ENCODE data around the gene CTXN1. TPM values are rescaled to one million over a fixed set of nuclear protein-coding genes. Genes with fewer than 3 reads are reported as not detected.

Gene CTXN1
- total and polyA plus RNA-seq, 2 donors (not counting 3 experiments of a cell fraction or from before 2014, with no cell fraction given) = 16.0 to 27.6 TPM

DNA sequence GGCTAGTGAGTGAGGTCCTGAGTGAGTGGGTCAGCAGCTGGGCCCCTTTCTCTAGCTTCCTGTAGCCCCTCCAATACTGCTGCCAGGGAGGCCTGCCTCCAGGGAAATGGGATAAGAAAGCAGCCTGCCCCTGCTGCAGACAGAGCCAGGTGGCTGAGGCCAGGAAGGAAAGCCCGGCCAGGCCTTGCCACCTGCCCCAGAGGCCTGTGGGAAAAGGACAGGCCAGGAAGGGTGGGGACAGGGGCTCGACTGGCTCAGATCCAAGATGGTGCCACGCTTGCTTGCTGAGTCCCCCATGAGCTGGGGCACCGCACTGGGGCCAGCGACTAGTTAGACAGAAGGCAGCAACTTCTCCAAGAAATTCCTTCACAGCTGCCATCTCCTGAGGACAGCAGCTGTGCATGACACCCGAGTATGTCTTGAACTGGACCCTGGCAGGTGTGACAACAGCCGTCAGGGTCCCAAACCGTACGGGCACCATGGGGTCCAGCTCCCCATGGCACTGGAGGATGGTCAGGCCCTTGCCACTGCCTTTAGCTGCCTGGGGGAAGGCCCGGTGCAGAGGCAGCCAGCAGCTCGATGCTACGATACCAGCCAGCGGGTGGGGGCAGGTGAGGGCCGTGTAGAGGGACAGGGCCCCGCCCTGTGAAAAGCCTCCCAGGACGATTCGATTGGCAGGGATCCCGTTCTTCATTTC is 46.7 kb downstream of the CTXN1 start:
- intact Hi-C loops (cut with micrococcal nuclease) = no loop called here
- no peak for FAIRE-seq
- CTCF ChIA-PET = interaction anchor here (0.8 to 1.3 kb wide), 3 partner anchors 9 to 24 kb away, joined by 3 to 4 read pairs (median 4); partner anchors contain the start of genes LRRC8E and MAP2K7

More for the DNA sequence above, 46.7 kb downstream of the CTXN1 start:
- no peak overlapping the region for H3K27ac ChIP-seq (ENCODE audit: insufficient read depth, low read depth, low read length)
- no peaks in the 10 kb centered on the region for H3K79me2 ChIP-seq (ENCODE audit: control insufficient read depth, insufficient read depth, low read length)
- dilution Hi-C loops (cut with MboI; ENCODE audit: extremely low pct_ligation_motif_present, low sequenced_read_pairs) = no loop called here
- TF ChIP-seq POLR2A (IDR thresholded peaks at IDR 0.05; ENCODE audit: low read depth, low read length) = no peak
- TF ChIP-seq GATA2 (IDR thresholded peaks at IDR 0.05; ENCODE audit: insufficient read depth, insufficient read length, low read depth, low read length) = no peak
- TF ChIP-seq MYC (IDR thresholded peaks at IDR 0.05; ENCODE audit: low read depth, low read length) = no peak
- no peak for TF ChIP-seq JUN (IDR thresholded peaks at IDR 0.05; ENCODE audit: borderline replicate concordance, insufficient read depth, insufficient read length, low read depth)
- no peak for TF ChIP-seq POLR2AphosphoS5 (IDR thresholded peaks at IDR 0.05; ENCODE audit: insufficient read depth, low read depth, low read length)
- TF ChIP-seq, protein P1, sequence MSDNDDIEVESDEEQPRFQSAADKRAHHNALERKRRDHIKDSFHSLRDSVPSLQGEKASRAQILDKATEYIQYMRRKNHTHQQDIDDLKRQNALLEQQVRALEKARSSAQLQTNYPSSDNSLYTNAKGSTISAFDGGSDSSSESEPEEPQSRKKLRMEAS (IDR thresholded peaks at IDR 0.05; ENCODE audit: insufficient read depth, insufficient read length) = no peak
- TF ChIP-seq, protein P2, sequence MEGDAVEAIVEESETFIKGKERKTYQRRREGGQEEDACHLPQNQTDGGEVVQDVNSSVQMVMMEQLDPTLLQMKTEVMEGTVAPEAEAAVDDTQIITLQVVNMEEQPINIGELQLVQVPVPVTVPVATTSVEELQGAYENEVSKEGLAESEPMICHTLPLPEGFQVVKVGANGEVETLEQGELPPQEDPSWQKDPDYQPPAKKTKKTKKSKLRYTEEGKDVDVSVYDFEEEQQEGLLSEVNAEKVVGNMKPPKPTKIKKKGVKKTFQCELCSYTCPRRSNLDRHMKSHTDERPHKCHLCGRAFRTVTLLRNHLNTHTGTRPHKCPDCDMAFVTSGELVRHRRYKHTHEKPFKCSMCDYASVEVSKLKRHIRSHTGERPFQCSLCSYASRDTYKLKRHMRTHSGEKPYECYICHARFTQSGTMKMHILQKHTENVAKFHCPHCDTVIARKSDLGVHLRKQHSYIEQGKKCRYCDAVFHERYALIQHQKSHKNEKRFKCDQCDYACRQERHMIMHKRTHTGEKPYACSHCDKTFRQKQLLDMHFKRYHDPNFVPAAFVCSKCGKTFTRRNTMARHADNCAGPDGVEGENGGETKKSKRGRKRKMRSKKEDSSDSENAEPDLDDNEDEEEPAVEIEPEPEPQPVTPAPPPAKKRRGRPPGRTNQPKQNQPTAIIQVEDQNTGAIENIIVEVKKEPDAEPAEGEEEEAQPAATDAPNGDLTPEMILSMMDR (IDR thresholded peaks at IDR 0.05; ENCODE audit: extremely low read depth in 1 of 2, insufficient read depth in 1 of 2, low read depth in 1 of 2, low read length in 2 of 2) = no peak
- no peak for TF ChIP-seq EZH2 (IDR thresholded peaks at IDR 0.05; ENCODE audit: borderline replicate concordance, low read depth, low read length, severe bottlenecking)
- no peak for TF ChIP-seq FOS (IDR thresholded peaks at IDR 0.05; ENCODE audit: borderline replicate concordance, insufficient read depth, low read length)
- no peaks in the 10 kb centered on the region for H4K20me1 ChIP-seq (replicated peaks; ENCODE audit: control insufficient read depth, extremely low read depth, insufficient read depth, low read length)
- H3K36me3 ChIP-seq (ENCODE audit: control insufficient read depth in 2 of 2, extremely low read depth in 1 of 2, insufficient read depth in 2 of 2, low read length in 2 of 2) = no peaks in the 10 kb centered on the region
- POLR2A ChIA-PET = no interaction called here
- no peak overlapping the region for H3K9ac ChIP-seq (replicated peaks; ENCODE audit: extremely low read depth, insufficient read depth, low read length)
- H3K4me2 ChIP-seq (ENCODE audit: insufficient read depth, low read length) = no peak overlapping the region
- no peak for DNase-seq (ENCODE audit: low read depth, low spot score)
- no peak overlapping the region for H3K4me3 ChIP-seq (replicated peaks in 1 of 3; ENCODE audit: insufficient read depth in 1 of 3, low read depth in 1 of 3, low read length in 3 of 3)
- H3K27me3 ChIP-seq (ENCODE audit: control insufficient read depth in 2 of 2, insufficient read depth in 2 of 2, low read length in 2 of 2) = peaks cover 0 to 10% of the 10 kb centered on the region in 2 experiments
- H3K9me3 ChIP-seq (replicated peaks; ENCODE audit: control insufficient read depth, insufficient read depth, low read length) = no peaks in the 10 kb centered on the region
- H2AFZ ChIP-seq (ENCODE audit: low read depth, low read length) = no peak overlapping the region
- H3K9me1 ChIP-seq (replicated peaks; ENCODE audit: control insufficient read depth, extremely low read depth, insufficient read depth, low read length) = no peaks in the 10 kb centered on the region
- H3K4me1 ChIP-seq (ENCODE audit: control insufficient read depth, extremely low read depth, insufficient read depth, low read length) = no peaks in the 10 kb centered on the region
- no TSS peak for BruUV-seq (replicated peaks)
